Gastrocnemius medialis (tissue), 4 donors: ENCODE results near the gene PTBP1. TPM values are rescaled to one million over a fixed set of nuclear protein-coding genes. Genes with fewer than 3 reads are reported as not detected.

Experiments used
- ATAC-seq, 2 donors: fragments of 150-250 bp; one replicate each; pipeline ENCODE4 v1.9.1; 2016
- DNase-seq, 2 donors: peaks; one replicate each; pipeline ENCODE4 v3.0.0-alpha.2; 2019
- H3K27ac ChIP-seq, 4 donors: fragments of 200-600 bp; sonication (generic); 1 replicate in 1 of 4; 2 replicates in 3 of 4; pipeline ENCODE4 v1.5.1; 2016 to 2018; ENCODE audit warnings: mild to moderate bottlenecking in 2 of 4, moderate library complexity in 1 of 4
- H3K27me3 ChIP-seq, 3 donors: fragments of 200-600 bp; sonication (generic) in 2 of 3; 1 replicate in 1 of 3; 2 replicates in 2 of 3; pipeline versions ENCODE4 v1.5.1 to v1.6.0; 2016 to 2019; ENCODE audit warnings: mild to moderate bottlenecking in 1 of 3, moderate library complexity in 1 of 3
- H3K36me3 ChIP-seq, 2 donors: fragments of 200-600 bp; sonication (generic) in 1 of 2; one replicate each; pipeline ENCODE4 v1.5.1; 2017 to 2018
- H3K4me1 ChIP-seq, 2 donors: fragments of 200-600 bp; sonication (generic) in 1 of 2; one replicate each; pipeline ENCODE4 v1.5.1; 2016 to 2017; ENCODE audit warnings: mild to moderate bottlenecking in 2 of 2
- H3K4me3 ChIP-seq, 4 donors: fragments of 200-600 bp; sonication (generic) in 3 of 4; 1 replicate in 1 of 4; 2 replicates in 3 of 4; pipeline ENCODE4 v1.5.1; 2016 to 2019; ENCODE audit warnings: mild to moderate bottlenecking in 2 of 4
- H3K9me3 ChIP-seq, 3 donors: fragments of 200-600 bp; sonication (generic) in 2 of 3; 1 replicate in 1 of 3; 2 replicates in 2 of 3; pipeline ENCODE4 v1.5.1; 2016 to 2019
- CTCF ChIP-seq, 5 experiments: fragments of 450-650 bp in 3 of 5; fragments of 200-600 bp in 2 of 5; sonication (generic) in 2 of 5; IDR thresholded peaks in 4 of 5; conservative IDR thresholded peaks in 1 of 5; 1 replicate in 4 of 5; 2 replicates in 1 of 5; pipeline ENCODE4 v1.5.1; 2016 to 2019; ENCODE audit warnings: antibody characterized with exemption in 5 of 5, mild to moderate bottlenecking in 3 of 5, moderate library complexity in 3 of 5
- POLR2A ChIP-seq, 2 donors: fragments of 450-650 bp; IDR thresholded peaks; one replicate each; pipeline ENCODE4 v1.6.1; 2017; ENCODE audit warnings: antibody characterized with exemption in 2 of 2, mild to moderate bottlenecking in 2 of 2, moderate library complexity in 2 of 2
- in situ Hi-C, 4 donors: fragments of 200-750 bp; cut with MboI; loops; one replicate each; pipeline versions ENCODE4 v1.15.0 to v1.8.0; 2017; ENCODE audit warnings: low sequenced_read_pairs in 4 of 4
- intact Hi-C: fragments of 100-400 bp; cut with DNase I; formaldehyde crosslinking; loops from one replicate; pipeline ENCODE4 v1.15.1; 2023; ENCODE audit warnings: low total_unique reads
- total RNA-seq, 4 donors: library from RNA; depleted of rRNA; stranded (reverse); fragments of >200 nt; gene quantifications; one replicate each; pipeline versions ENCODE4 v1.1.0 to v1.2.3, GENCODE V29; 2016

Gene PTBP1
- total RNA-seq, 4 donors from 2014 or later: 29.8 to 51.7 (median 36.7) TPM

DNA sequence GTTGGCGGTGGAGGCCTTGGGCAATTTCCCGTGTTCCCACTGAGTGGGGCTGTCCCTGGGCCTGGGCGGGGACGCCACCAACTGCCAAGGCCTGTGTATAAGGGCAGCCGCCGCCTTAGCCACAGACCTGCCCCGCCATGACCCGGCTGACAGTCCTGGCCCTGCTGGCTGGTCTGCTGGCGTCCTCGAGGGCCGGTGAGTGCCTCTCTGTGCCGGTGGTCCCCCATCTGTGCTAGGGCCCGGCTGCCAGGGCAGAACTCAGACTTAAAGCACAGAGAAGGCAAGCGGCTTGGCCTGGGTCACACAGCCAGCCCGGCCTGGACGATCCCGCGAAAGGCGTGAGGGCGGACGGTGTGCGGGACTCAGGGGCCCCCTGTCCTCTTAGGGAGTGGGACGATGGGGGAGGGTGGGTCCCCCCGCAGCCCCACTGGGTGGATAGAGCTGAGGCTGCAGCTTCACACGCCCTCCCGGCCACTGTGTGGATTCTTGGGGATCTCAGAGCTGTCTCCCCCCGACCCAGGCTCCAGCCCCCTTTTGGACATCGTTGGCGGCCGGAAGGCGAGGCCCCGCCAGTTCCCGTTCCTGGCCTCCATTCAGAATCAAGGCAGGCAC, 30.6 kb downstream of the PTBP1 start, which contains the start of gene AZU1:
Gene AZU1, plus strand, starts transcription at position 128 of the 612 bp plus-strand sequence. Its CDS starts 10 bp downstream, at position 138.
- in situ Hi-C loops (no loop called here), intact Hi-C loops (no loop called here)
- no peak for DNase-seq
- TF ChIP-seq CTCF (IDR thresholded peaks at IDR 0.05 in 4 of 5, conservative IDR thresholded peaks at IDR 0.05 in 1 of 5) (no peak), POLR2A (IDR thresholded peaks at IDR 0.05) (no peak)
- H3K27me3 ChIP-seq: peaks cover 39 to 53% (median 42%) of the 10 kb centered on the region in 3 donors
- no peak within 1 kb of the TSS for H3K4me3 ChIP-seq
- H3K27ac ChIP-seq: no peak within 1 kb of the TSS
- no peaks in the 10 kb centered on the region for H3K36me3 ChIP-seq
- H3K9me3 ChIP-seq: no peaks in the 10 kb centered on the region
- no peak for ATAC-seq
- no peaks in the 10 kb centered on the region for H3K4me1 ChIP-seq

DNA sequence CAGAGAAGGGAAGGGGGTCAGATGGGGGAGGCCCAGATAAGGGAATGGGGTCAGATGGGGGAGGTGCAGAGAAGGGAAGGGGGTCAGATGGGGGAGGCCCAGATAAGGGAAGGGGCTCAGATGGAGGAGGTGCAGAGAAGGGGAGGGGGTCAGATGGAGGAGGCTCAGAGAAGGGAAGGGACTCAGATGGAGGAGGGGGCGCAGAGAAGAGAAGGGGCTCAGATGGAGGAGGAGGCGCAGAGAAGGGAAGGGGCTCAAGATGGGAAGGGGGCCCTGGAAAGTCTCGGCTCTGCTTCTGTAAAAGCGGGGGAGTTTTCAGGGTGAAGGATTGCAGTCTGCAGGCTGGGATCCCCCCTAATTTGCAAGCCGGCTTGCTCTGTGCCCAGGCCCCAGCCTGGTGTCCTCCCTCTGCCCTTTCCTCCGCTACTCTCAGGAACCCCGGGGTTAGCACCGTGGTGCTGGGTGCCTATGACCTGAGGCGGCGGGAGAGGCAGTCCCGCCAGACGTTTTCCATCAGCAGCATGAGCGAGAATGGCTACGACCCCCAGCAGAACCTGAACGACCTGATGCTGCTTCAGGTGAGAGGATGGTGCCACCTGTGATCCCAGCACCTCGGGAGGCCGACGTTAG, 32.0 kb downstream of the PTBP1 start:
- Histone ChIP-seq H3K27ac (no peak overlapping the region), H3K36me3 (no peaks in the 10 kb centered on the region), H3K9me3 (no peaks in the 10 kb centered on the region), H3K4me3 (no peak overlapping the region), H3K27me3 (peaks cover 31 to 49% (median 36%) of the 10 kb centered on the region in 3 donors), H3K4me1 (no peaks in the 10 kb centered on the region)
- TF ChIP-seq POLR2A (IDR thresholded peaks at IDR 0.05) (no peak), CTCF (IDR thresholded peaks at IDR 0.05 in 4 of 5, conservative IDR thresholded peaks at IDR 0.05 in 1 of 5) (no peak)
- intact Hi-C loops (no loop called here), in situ Hi-C loops (no loop called here)
- ATAC-seq (no peak), DNase-seq (no peak)

DNA sequence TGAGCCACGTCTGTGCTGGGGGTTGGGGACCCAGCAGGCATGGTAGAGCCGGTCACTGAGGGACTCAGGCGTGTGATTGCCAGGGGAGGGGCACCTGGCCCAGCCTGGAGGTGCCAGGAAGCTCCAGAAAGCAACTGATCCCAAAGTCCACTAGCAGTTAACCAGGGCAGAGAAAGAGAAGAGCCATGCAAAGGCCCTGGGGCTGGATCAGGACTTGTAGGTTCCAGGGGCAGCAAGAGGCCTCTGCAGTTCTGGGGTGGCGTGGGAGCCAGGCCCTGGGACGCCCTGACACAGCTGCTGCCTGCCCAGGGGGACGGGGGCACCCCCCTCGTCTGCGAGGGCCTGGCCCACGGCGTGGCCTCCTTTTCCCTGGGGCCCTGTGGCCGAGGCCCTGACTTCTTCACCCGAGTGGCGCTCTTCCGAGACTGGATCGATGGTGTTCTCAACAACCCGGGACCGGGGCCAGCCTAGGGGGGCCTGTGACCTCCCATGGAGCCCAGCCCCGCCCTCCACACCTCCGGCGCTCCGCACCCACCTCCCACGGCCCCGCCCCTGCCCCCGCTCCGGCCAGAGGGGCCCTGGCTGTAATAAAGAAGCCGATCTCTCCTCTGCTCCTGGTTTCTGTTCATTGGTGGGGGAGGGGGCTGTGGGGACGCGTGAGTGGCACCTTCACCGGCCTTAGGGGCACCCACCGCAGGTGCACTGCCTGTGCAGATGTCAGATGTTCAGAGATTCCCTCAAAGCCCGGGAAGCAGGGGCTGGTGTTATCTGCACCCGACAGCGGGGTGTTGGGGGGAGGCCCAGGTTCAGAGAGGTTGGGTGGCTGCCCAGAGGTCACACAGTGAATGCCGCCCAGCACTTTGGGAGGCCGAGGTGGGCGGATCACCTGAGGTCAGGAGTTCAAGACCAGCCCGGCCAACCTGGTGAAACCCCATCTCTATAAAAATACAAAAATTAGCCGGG, 34.4 kb downstream of the PTBP1 start:
- H3K27me3 ChIP-seq: peaks cover 43 to 67% (median 45%) of the 10 kb centered on the region in 3 donors
- no peak overlapping the region for H3K27ac ChIP-seq
- no peak overlapping the region for H3K4me3 ChIP-seq
- ATAC-seq (no peak), DNase-seq (no peak)
- in situ Hi-C loops (no loop called here), intact Hi-C loops (no loop called here)
- no peaks in the 10 kb centered on the region for H3K36me3 ChIP-seq
- no peak for TF ChIP-seq CTCF (IDR thresholded peaks at IDR 0.05 in 4 of 5, conservative IDR thresholded peaks at IDR 0.05 in 1 of 5)
- no peak for TF ChIP-seq POLR2A (IDR thresholded peaks at IDR 0.05)
- H3K4me1 ChIP-seq: no peaks in the 10 kb centered on the region
- H3K9me3 ChIP-seq: no peaks in the 10 kb centered on the region

- DNase-seq: no peak
- H3K27me3 ChIP-seq: peaks cover 56 to 72% (median 57%) of the 10 kb centered on the region in 3 donors
These were observed 37.0 kb downstream of the PTBP1 start for GRCh38 chr19:834216-834615.

More at GRCh38 chr19:834216-834615, 37.0 kb downstream of the PTBP1 start:
- Histone ChIP-seq H3K9me3 (no peaks in the 10 kb centered on the region), H3K27ac (no peak overlapping the region), H3K4me1 (no peaks in the 10 kb centered on the region), H3K36me3 (no peaks in the 10 kb centered on the region), H3K4me3 (no peak overlapping the region)
- in situ Hi-C loops (no loop called here), intact Hi-C loops (no loop called here)
- no peak for ATAC-seq
- TF ChIP-seq CTCF (IDR thresholded peaks at IDR 0.05 in 4 of 5, conservative IDR thresholded peaks at IDR 0.05 in 1 of 5) (no peak), POLR2A (IDR thresholded peaks at IDR 0.05) (no peak)
